HepG2 (cell line): ENCODE results near the gene NUDT2. TPM values are rescaled to one million over a fixed set of nuclear protein-coding genes. Genes with fewer than 3 reads are reported as not detected.
A peak's percentile ranks its signal among the peaks of the same experiment; 100 is the strongest.

Source experiments
- ATAC-seq: fragments of 200-7000 bp; cut with Tn5 transposase; 3 replicates; pipeline ENCODE4 v1.9.1; 2020; ENCODE audit warnings: mild to moderate bottlenecking, moderate library complexity
- BruUV-seq: library from RNA; stranded (reverse); fragments of 400-500 nt; replicated peaks from 2 replicates; lab custom pipeline; 2021; lab: Mats Ljungman, UMichigan
- CTCF ChIA-PET: fragments of 300-600 bp; formaldehyde crosslinking; extraction: SDS; loops from one replicate; lab custom pipeline; 2021; ENCODE audit warnings: low total read pairs, inconsistent platforms, low intra/inter-chr PET ratio; lab: Yijun Ruan, JAX
- POLR2A ChIA-PET: fragments of 350-600 bp; sonication (Branson Sonifier 250); formaldehyde crosslinking; loops from one replicate; lab custom pipeline; 2020; ENCODE audit warnings: antibody characterized with exemption, inconsistent platforms; lab: Yijun Ruan, JAX
- DNase-seq: peaks from one replicate; pipeline ENCODE4 v3.0.0-alpha.2; 2015; ENCODE audit warnings: low spot score
- FAIRE-seq: peaks from 3 replicates; lab custom pipeline; 2011; peaks lifted over from hg19 to GRCh38; lab: Jason Lieb, UNC
- H2AFZ ChIP-seq: one replicate; pipeline ENCODE4 v1.6.1; 2011; ENCODE audit warnings: low read length, inconsistent platforms
- H3K27ac ChIP-seq: fragments of 300-600 bp; 3 replicates; pipeline ENCODE4 v1.8.0; 2011; ENCODE audit warnings: mixed run types, mild to moderate bottlenecking, mixed read lengths, low read length, inconsistent platforms; ENCODE audit not compliant: insufficient read depth; ENCODE audit errors: extremely low read length
- H3K27me3 ChIP-seq, 2 experiments: fragments of 200-600 bp in 1 of 2; 2 replicates in 1 of 2; 3 replicates in 1 of 2; pipeline versions ENCODE4 v1.6.0 to v1.8.0; 2011; ENCODE audit warnings: low read length in 2 of 2, mild to moderate bottlenecking in 2 of 2, moderate library complexity in 2 of 2, inconsistent platforms in 1 of 2; ENCODE audit not compliant: insufficient read depth in 2 of 2, control insufficient read depth in 1 of 2
- H3K36me3 ChIP-seq, 2 experiments: fragments of 200-600 bp in 1 of 2; replicated peaks in 1 of 2; 2 replicates in 1 of 2; 3 replicates in 1 of 2; pipeline versions ENCODE4 v1.5.1 to v1.8.0; 2011; ENCODE audit warnings: low read length in 2 of 2, inconsistent platforms in 1 of 2; ENCODE audit not compliant: insufficient read depth in 2 of 2, control insufficient read depth in 1 of 2
- H3K4me1 ChIP-seq: 2 replicates; pipeline ENCODE4 v1.5.1; 2012; ENCODE audit warnings: low read length, inconsistent platforms; ENCODE audit not compliant: insufficient read depth
- H3K4me2 ChIP-seq: 2 replicates; pipeline ENCODE4 v1.6.0; 2011; ENCODE audit warnings: low read depth, low read length, inconsistent platforms
- H3K4me3 ChIP-seq, 3 experiments: fragments of 200-600 bp in 1 of 3; sonication (generic), shearing (Covaris generic) in 1 of 3; replicated peaks in 1 of 3; 2 replicates each; pipeline ENCODE4 v1.5.1; 2011 to 2016; ENCODE audit warnings: low read length in 3 of 3, inconsistent platforms in 2 of 3, low read depth in 2 of 3, mild to moderate bottlenecking in 2 of 3, control low read depth in 1 of 3, mixed read lengths in 1 of 3; ENCODE audit not compliant: insufficient read depth in 1 of 3
- H3K79me2 ChIP-seq: one replicate; pipeline ENCODE4 v1.6.1; 2011; ENCODE audit warnings: low read length, inconsistent platforms; ENCODE audit not compliant: insufficient read depth
- H3K9ac ChIP-seq: 2 replicates; pipeline ENCODE4 v1.6.0; 2011; ENCODE audit warnings: mild to moderate bottlenecking, low read depth, low read length, inconsistent platforms; ENCODE audit not compliant: insufficient read depth
- H3K9me3 ChIP-seq: 2 replicates; pipeline ENCODE4 v1.5.1; 2012; ENCODE audit warnings: mild to moderate bottlenecking, low read length
- H4K20me1 ChIP-seq: 2 replicates; pipeline ENCODE4 v1.6.0; 2011; ENCODE audit warnings: inconsistent platforms, mild to moderate bottlenecking, low read length, moderate library complexity; ENCODE audit not compliant: insufficient read depth
- ATRX ChIP-seq: sonication (generic); formaldehyde crosslinking; IDR thresholded peaks from 2 replicates; pipeline ENCODE4 v1.4.0; 2020; ENCODE audit warnings: missing genetic modification reagents, borderline replicate concordance
- KMT2B ChIP-seq: IDR thresholded peaks from 2 replicates; pipeline ENCODE4 v1.6.1; 2016; ENCODE audit warnings: missing genetic modification reagents, missing compliant biosample characterization
- ONECUT2 ChIP-seq: sonication (generic); formaldehyde crosslinking; IDR thresholded peaks from 2 replicates; pipeline ENCODE4 v1.4.0; 2020; ENCODE audit warnings: missing genetic modification reagents
- SIX4 ChIP-seq: sonication (generic); formaldehyde crosslinking; IDR thresholded peaks from 2 replicates; pipeline ENCODE4 v1.4.0; 2020; ENCODE audit warnings: missing genetic modification reagents
- ZNF720 ChIP-seq: sonication (generic); formaldehyde crosslinking; IDR thresholded peaks from 2 replicates; pipeline ENCODE4 v1.4.0; 2020; ENCODE audit warnings: missing genetic modification reagents
- ZNF773 ChIP-seq: sonication (generic); formaldehyde crosslinking; IDR thresholded peaks from 2 replicates; pipeline ENCODE4 v1.4.0; 2020; ENCODE audit warnings: missing genetic modification reagents, borderline replicate concordance
- ZXDC ChIP-seq: sonication (generic); formaldehyde crosslinking; IDR thresholded peaks from 2 replicates; pipeline ENCODE4 v1.5.0; 2020; ENCODE audit warnings: mild to moderate bottlenecking, missing genetic modification reagents
- WGBS: methylation state at CpG from one replicate; pipeline ENCODE4 v1.1.6; 2017; ENCODE audit warnings: low lambda C conversion rate; 5-methylcytosine and 5-hydroxymethylcytosine counted together
- in situ Hi-C: cut with HindIII; loops from 2 replicates; pipeline ENCODE4 v1.10.0; 2017; ENCODE audit warnings: low pct_unique_long_range_greater_than_20kb; ENCODE audit not compliant: extremely low pct_ligation_motif_present
- intact Hi-C: fragments of 100-400 bp; cut with micrococcal nuclease; formaldehyde crosslinking; loops from one replicate; pipeline ENCODE4 v1.10.0; 2022; ENCODE audit not compliant: unreplicated experiment
- polyA plus RNA-seq, 8 experiments: library from polyadenylated mRNA; depleted of rRNA in 3 of 8; stranded (reverse) in 7 of 8; unstranded in 1 of 8; fragments of >200 nt; fragmentation: Illumina TruSeq in 4 of 8; extraction: Trizol in 4 of 8; gene quantifications; 2 replicates each; pipeline versions ENCODE4 v1.2.1 to v1.2.3, GENCODE V29; 2011 to 2016; ENCODE audit warnings: low read depth in 4 of 8, missing spikeins in 1 of 8, mixed read lengths in 1 of 8; ENCODE audit not compliant: insufficient read depth in 1 of 8
- total RNA-seq, 5 experiments: library from RNA; depleted of rRNA; stranded (reverse); fragments of >200 nt; fragmentation: Illumina TruSeq; extraction: Trizol; gene quantifications; 2 replicates each; pipeline ENCODE4 v1.2.3, GENCODE V29; 2016; ENCODE audit warnings: low read depth in 1 of 5

NUDT2 gene
- total and polyA plus RNA-seq, 2 of the 13 experiments (the other 11 are each of a cell fraction or from before 2014, with no cell fraction given): 19.9 to 24.6 TPM

DNA sequence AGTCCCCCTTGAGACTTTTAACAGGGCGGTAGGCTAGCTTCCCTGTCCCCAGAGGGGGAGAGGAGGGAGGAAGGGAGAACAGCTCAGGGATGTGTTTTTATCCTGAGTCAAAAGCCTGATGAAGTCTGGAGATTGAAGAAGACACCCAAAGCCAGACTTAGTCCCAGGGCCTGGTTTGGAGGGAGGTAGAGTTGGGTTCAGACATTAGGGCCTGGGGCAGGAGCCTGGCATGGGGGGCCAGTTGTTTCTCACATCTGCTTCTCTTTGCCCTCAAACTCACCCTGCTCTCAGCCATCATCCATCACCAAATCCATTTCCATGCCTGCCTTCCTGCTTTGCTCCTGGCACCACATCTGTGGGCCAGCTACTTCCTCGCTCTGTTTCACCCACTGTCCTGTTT is 44.4 kb downstream of the NUDT2 start:
- Histone ChIP-seq H3K36me3 (peaks cover 22 to 33% of the 10 kb centered on the region in 2 experiments), H3K9me3 (no peaks in the 10 kb centered on the region), H3K27me3 (no peaks in the 10 kb centered on the region; a peak in 1 of 5 replicates), H4K20me1 (no peaks in the 10 kb centered on the region), H2AFZ (no peak overlapping the region), H3K4me2 (peak overlapping the region; percentile 99), H3K4me3 (peak overlapping the region in 1 of 3 experiments; percentile 79; a peak in 1 of 6 replicates), H3K9ac (no peak overlapping the region), H3K4me1 (peaks cover 34% of the 10 kb centered on the region), H3K27ac (peak overlapping the region; percentile 85), H3K79me2 (peaks cover 22% of the 10 kb centered on the region)
- DNase-seq (no peak), FAIRE-seq (no peak), ATAC-seq (no peak)
- in situ Hi-C loops (no loop called here), intact Hi-C loops (no loop called here)
- BruUV-seq: TSS peak; percentile 31
- no peak for TF ChIP-seq ONECUT2 (CRISPR knock-in tag)
- no peak for TF ChIP-seq ATRX (CRISPR knock-in tag)
- TF ChIP-seq SIX4 (CRISPR knock-in tag): no peak
- TF ChIP-seq KMT2B (CRISPR knock-in tag): no peak
- TF ChIP-seq ZNF773 (CRISPR knock-in tag): no peak
- ChIA-PET CTCF (no interaction called here), POLR2A (interaction anchor here (2.0 to 9.2 kb wide), 6 partner anchors 21 to 195 kb away, joined by 7 to 162 read pairs (median 20); partner anchors contain the start of gene UBAP1)
- 97% methylated on average over 2 of the region's 2 CpGs for WGBS

GRCh38 chr9:34374339-34374738 is 45.0 kb downstream of the NUDT2 start:
- no peaks in the 10 kb centered on the region; a peak in 1 of 5 replicates for H3K27me3 ChIP-seq
- H3K36me3 ChIP-seq: peaks cover 21 to 31% of the 10 kb centered on the region in 2 experiments
- no peak overlapping the region for H2AFZ ChIP-seq
- 68% methylated on average over 3 of the region's 3 CpGs for WGBS
- DNase-seq (no peak), ATAC-seq (no peak), FAIRE-seq (no peak)
- peak overlapping the region; percentile 54 for H3K9ac ChIP-seq
- ChIA-PET POLR2A (interaction anchor here (0.8 to 9.2 kb wide), 8 partner anchors 9 to 195 kb away, joined by 3 to 162 read pairs (median 14); partner anchors contain the start of gene UBAP1), CTCF (interaction anchor here (7.2 kb wide), 1 partner anchor 42 kb away, joined by 143 read pairs; the partner anchor contains the start of genes KIF24 and NUDT2)
- H3K9me3 ChIP-seq: no peaks in the 10 kb centered on the region
- H3K27ac ChIP-seq: peak overlapping the region; percentile 85
- in situ Hi-C loops (no loop called here), intact Hi-C loops (no loop called here)
- BruUV-seq: no TSS peak
- peaks cover 22% of the 10 kb centered on the region for H3K79me2 ChIP-seq
- peaks cover 39% of the 10 kb centered on the region for H3K4me1 ChIP-seq
- no peaks in the 10 kb centered on the region for H4K20me1 ChIP-seq
- peak overlapping the region in 2 of 3 experiments; percentile 18 to 79; a peak in 2 of 6 replicates for H3K4me3 ChIP-seq
- H3K4me2 ChIP-seq: peak overlapping the region; percentile 99
- TF ChIP-seq ZNF720 (CRISPR knock-in tag) (no peak), ZXDC (CRISPR knock-in tag) (no peak)
